Measurements from ENCODE around the gene KRT3. TPM values are rescaled to one million over a fixed set of nuclear protein-coding genes. Genes with fewer than 3 reads are reported as not detected.

KRT3 gene
- polyA plus RNA-seq, 3 donors = not detected

DNA sequence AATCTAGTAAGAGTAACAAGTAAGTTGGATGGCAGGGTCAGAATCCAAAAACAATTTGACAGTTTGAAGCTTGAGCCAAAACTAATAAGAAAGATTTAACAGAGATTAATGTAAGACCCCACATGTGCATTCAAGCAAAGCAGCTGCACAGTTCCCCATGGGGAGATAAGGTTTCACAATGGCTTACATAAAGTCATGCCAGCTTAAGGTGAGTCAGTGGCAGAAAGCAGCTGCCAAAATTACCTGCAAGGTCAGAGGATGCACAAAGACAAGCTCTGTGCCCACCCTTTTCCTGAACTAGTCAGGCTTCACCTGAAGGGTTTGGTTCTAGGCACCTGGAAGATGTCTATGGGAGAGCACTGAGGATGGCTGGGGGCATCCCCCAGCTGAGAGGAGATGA, 56.0 kb downstream of the KRT3 start:
- Histone ChIP-seq H3K4me1 (ENCODE audit: control insufficient read depth in 1 of 2, insufficient read depth in 2 of 2, low read length in 2 of 2) (no peaks in the 10 kb centered on the region), H3K9ac (ENCODE audit: insufficient read depth, low read length, poor library complexity, severe bottlenecking) (no peak overlapping the region), H3K79me2 (ENCODE audit: insufficient read depth, low read length) (no peaks in the 10 kb centered on the region), H3K4me2 (replicated peaks; ENCODE audit: extremely low read depth, low read length, poor library complexity, severe bottlenecking) (no peak overlapping the region), H3K4me3 (replicated peaks in 1 of 3; ENCODE audit: low read depth in 2 of 3, low read length in 3 of 3) (no peak overlapping the region), H3K27ac (ENCODE audit: low read depth in 1 of 2, low read length in 2 of 2) (no peak overlapping the region), H3K27me3 (ENCODE audit: control insufficient read depth in 2 of 2, insufficient read depth in 2 of 2, low read length in 2 of 2) (no peaks in the 10 kb centered on the region), H3K9me3 (replicated peaks in 1 of 2; ENCODE audit: control insufficient read depth in 1 of 2, insufficient read depth in 1 of 2, low read length in 2 of 2) (no peaks in the 10 kb centered on the region), H2AFZ (ENCODE audit: insufficient read depth, low read depth, low read length, poor library complexity, severe bottlenecking) (no peak overlapping the region), H4K20me1 (ENCODE audit: insufficient read depth, low read length) (no peaks in the 10 kb centered on the region), H3K36me3 (replicated peaks in 1 of 2; ENCODE audit: control insufficient read depth in 1 of 2, insufficient read depth in 2 of 2, low read length in 2 of 2) (no peaks in the 10 kb centered on the region)
- peaks cover 0 to 2% (median 0%) of the 10 kb centered on the region in 7 donors for H3K9me3 Mint-ChIP-seq
- H3K4me1 Mint-ChIP-seq = no peaks in the 10 kb centered on the region
- TF ChIP-seq, protein P1, sequence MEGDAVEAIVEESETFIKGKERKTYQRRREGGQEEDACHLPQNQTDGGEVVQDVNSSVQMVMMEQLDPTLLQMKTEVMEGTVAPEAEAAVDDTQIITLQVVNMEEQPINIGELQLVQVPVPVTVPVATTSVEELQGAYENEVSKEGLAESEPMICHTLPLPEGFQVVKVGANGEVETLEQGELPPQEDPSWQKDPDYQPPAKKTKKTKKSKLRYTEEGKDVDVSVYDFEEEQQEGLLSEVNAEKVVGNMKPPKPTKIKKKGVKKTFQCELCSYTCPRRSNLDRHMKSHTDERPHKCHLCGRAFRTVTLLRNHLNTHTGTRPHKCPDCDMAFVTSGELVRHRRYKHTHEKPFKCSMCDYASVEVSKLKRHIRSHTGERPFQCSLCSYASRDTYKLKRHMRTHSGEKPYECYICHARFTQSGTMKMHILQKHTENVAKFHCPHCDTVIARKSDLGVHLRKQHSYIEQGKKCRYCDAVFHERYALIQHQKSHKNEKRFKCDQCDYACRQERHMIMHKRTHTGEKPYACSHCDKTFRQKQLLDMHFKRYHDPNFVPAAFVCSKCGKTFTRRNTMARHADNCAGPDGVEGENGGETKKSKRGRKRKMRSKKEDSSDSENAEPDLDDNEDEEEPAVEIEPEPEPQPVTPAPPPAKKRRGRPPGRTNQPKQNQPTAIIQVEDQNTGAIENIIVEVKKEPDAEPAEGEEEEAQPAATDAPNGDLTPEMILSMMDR (IDR thresholded peaks at IDR 0.05) = no peak
- H3K27ac Mint-ChIP-seq = no peak overlapping the region
- no peaks in the 10 kb centered on the region for H3K36me3 Mint-ChIP-seq
- H3K27me3 Mint-ChIP-seq (ENCODE audit: low read depth in 3 of 3) = peaks cover 0 to 12% (median 6%) of the 10 kb centered on the region in 3 donors
- intact Hi-C loops (cut with micrococcal nuclease) = no loop called here
- no peak for DNase-seq
- H3K4me3 Mint-ChIP-seq = peak overlapping the region in 1 of 2 donors; percentile 31

Small RNA genes within 50 kb of the gene (small RNA-seq; reads per million reads assigned to genes)
- not detected for gene AC107016.2 (ENCODE audit: insufficient read length, low read depth)

Other genes starting within 250 kb of the KRT3 start
- not detected for gene KRT71, start 243.0 kb downstream of the KRT3 start, polyA plus RNA-seq
- gene KRT74, start 222.3 kb downstream of the KRT3 start, polyA plus RNA-seq = not detected
- not detected for gene KRT72, start 194.7 kb downstream of the KRT3 start, polyA plus RNA-seq
- not detected for gene KRT73, start 177.6 kb downstream of the KRT3 start, polyA plus RNA-seq
- gene KRT2, start 143.9 kb downstream of the KRT3 start, polyA plus RNA-seq = not detected
- gene KRT1, start 115.7 kb downstream of the KRT3 start, polyA plus RNA-seq = not detected
- gene KRT77, start 92.6 kb downstream of the KRT3 start, polyA plus RNA-seq = not detected
- gene KRT76, start 18.8 kb downstream of the KRT3 start, polyA plus RNA-seq = not detected
- not detected for gene KRT4, start 18.0 kb upstream of the KRT3 start, polyA plus RNA-seq
- not detected for gene KRT79, start 38.2 kb upstream of the KRT3 start, polyA plus RNA-seq
- gene KRT78, start 52.9 kb upstream of the KRT3 start, polyA plus RNA-seq = not detected
- gene KRT8, start 109.0 kb upstream of the KRT3 start, polyA plus RNA-seq = under 1 TPM in 2 of 3 donors, not detected in 1; 0.16 to 0.39 TPM
- under 1 TPM; 0.16 to 0.28 (median 0.25) TPM for gene KRT18, start 153.0 kb upstream of the KRT3 start, polyA plus RNA-seq
- gene EIF4B, start 210.3 kb upstream of the KRT3 start, polyA plus RNA-seq = 100 to 1,000 TPM in 1 of 3 donors, 10 to 100 TPM in 2; 41.2 to 185 (median 58.6) TPM